Mesothelial cell of epicardium (in vitro differentiated cells): ENCODE data around the gene FRZB. TPM values are rescaled to one million over a fixed set of nuclear protein-coding genes. Genes with fewer than 3 reads are reported as not detected.
"Not testable (repeated sequence)": the region's sequence is repeated elsewhere in the genome, so short reads cannot be mapped to it uniquely, and the experiment has no call there.

Experiments used
- DNase-seq, 2 experiments: peaks; one replicate each; pipeline ENCODE4 v3.0.0; 2021; ENCODE audit warnings: low spot score in 2 of 2; ENCODE audit not compliant: unreplicated experiment in 2 of 2
- H3K27ac Mint-ChIP-seq: 2 replicates; pipeline ENCODE4 v1.8.0; 2021; ENCODE audit warnings: mixed read lengths
- H3K27me3 Mint-ChIP-seq: 2 replicates; pipeline ENCODE4 v1.8.0; 2021; ENCODE audit warnings: low read depth, mixed read lengths
- H3K36me3 Mint-ChIP-seq: 2 replicates; pipeline ENCODE4 v1.8.0; 2021; ENCODE audit warnings: mixed read lengths
- H3K4me1 Mint-ChIP-seq: 2 replicates; pipeline ENCODE4 v1.8.0; 2021; ENCODE audit warnings: mixed read lengths
- H3K4me3 Mint-ChIP-seq: 2 replicates; pipeline ENCODE4 v1.8.0; 2021; ENCODE audit warnings: mild to moderate bottlenecking, moderate library complexity, mixed read lengths
- H3K9me3 Mint-ChIP-seq: 2 replicates; pipeline ENCODE4 v1.8.0; 2021; ENCODE audit warnings: mixed read lengths
- total RNA-seq: library from RNA; stranded (reverse); gene quantifications from 3 replicates; pipeline ENCODE4 v1.2.1, GENCODE V29; 2021
- TF ChIP-seq, protein P1 (sequence below): fragments of 200-600 bp; sonication (generic); IDR thresholded peaks from one replicate; pipeline ENCODE4 v1.5.0; 2021; ENCODE audit warnings: antibody characterized with exemption; ENCODE audit not compliant: unreplicated experiment

FRZB gene
- total RNA-seq, 1 donor from 2014 or later, result 12.1 TPM

DNA sequence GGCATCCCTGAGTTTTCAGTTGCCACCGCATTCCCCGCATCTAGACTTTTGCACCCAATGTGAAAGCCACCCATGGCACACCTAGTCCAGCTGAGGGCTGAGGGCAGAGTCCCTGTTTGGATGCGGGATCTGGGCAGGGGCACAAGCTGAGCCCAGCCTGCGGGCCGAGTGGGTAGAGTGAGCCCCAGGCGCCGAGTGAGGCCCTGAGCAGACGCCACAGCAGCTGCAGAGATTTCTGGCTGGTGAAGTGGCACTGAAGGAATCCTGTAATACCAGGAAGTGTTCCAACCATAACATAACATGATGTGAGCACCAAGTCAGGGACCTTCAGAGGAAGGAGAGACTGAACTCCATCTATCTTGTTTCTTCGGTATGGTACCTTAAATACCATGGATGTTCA is 27.7 kb upstream of the FRZB start:
- Mint-ChIP-seq H3K27ac (no peak overlapping the region), H3K4me3 (no peak overlapping the region)

DNA sequence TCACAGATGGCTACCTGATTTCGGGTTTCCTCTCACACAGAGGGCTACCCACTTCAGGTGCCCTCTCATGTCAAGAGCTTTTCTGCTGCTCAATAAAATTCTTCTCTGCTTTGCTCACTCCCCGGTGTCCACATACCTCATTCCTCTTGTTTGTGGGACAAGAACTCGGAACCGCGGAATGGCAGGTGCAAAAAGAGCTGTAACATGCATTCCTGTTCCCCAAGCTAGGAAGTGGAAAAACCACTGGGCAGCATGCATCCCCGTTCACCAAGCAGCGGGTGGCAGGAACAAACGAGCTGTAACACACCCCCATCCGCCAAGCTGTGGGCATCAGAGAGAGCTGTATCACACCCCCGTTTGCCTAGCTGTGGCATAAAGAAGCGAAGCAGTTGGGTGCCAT is 27.2 kb upstream of the FRZB start:
- Mint-ChIP-seq H3K27me3 (no peaks in the 10 kb centered on the region), H3K27ac (no peak overlapping the region), H3K36me3 (peaks cover 2% of the 10 kb centered on the region), H3K4me1 (peaks cover 5% of the 10 kb centered on the region), H3K9me3 (peaks cover 16% of the 10 kb centered on the region), H3K4me3 (no peak overlapping the region)
- DNase-seq, result no peak
- TF ChIP-seq, protein P1, sequence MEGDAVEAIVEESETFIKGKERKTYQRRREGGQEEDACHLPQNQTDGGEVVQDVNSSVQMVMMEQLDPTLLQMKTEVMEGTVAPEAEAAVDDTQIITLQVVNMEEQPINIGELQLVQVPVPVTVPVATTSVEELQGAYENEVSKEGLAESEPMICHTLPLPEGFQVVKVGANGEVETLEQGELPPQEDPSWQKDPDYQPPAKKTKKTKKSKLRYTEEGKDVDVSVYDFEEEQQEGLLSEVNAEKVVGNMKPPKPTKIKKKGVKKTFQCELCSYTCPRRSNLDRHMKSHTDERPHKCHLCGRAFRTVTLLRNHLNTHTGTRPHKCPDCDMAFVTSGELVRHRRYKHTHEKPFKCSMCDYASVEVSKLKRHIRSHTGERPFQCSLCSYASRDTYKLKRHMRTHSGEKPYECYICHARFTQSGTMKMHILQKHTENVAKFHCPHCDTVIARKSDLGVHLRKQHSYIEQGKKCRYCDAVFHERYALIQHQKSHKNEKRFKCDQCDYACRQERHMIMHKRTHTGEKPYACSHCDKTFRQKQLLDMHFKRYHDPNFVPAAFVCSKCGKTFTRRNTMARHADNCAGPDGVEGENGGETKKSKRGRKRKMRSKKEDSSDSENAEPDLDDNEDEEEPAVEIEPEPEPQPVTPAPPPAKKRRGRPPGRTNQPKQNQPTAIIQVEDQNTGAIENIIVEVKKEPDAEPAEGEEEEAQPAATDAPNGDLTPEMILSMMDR, result no peak

More for the DNA sequence above, 27.7 kb upstream of the FRZB start:
- Mint-ChIP-seq H3K4me1 (peaks cover 5% of the 10 kb centered on the region), H3K27me3 (no peaks in the 10 kb centered on the region), H3K36me3 (peaks cover 2% of the 10 kb centered on the region), H3K9me3 (peaks cover 16% of the 10 kb centered on the region)
- TF ChIP-seq, protein P1, result no peak
- no peak for DNase-seq

DNA sequence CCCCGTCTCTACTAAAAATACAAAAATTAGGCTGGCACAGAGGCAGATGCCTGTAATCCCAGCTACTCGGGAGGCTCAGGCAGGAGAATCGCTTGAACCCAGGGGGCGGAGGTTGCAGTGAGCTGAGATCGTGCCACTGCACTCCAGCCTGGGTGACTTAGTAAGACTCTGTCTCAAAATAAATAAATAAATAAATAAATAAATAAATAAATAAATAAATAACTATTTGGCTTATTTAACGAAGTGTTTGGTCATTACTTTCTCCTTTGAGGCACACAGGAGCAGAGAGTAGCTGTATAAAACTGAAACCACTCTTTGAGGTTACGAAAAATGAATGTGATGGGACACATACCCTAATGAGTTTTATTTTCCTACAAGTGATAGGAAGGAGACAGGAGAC is 26.6 kb upstream of the FRZB start:
- H3K4me3 Mint-ChIP-seq, H3K27me3 Mint-ChIP-seq, H3K27ac Mint-ChIP-seq, H3K36me3 Mint-ChIP-seq, DNase-seq, H3K4me1 Mint-ChIP-seq: not testable (repeated sequence)
- peaks cover 16% of the 10 kb centered on the region for H3K9me3 Mint-ChIP-seq

DNA sequence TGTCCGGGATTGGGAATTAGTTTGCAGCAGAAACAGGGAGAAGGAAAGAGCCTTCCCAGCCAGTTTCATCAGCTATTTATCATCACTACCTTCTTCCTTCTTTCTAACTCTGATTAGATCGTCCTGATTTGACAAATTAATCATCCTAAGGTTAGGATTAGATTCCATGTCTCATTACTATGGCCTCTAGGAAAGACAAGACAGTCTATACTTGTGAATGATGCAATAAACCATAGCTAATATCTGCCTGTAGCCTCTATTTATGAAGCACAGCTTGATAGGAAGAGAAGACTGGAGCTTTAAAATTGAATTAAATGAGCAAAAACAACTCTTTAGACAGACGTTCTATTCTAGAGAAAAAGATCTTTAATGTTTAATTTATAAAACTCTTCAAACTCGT is 25.2 kb upstream of the FRZB start:
- no peak overlapping the region for H3K27ac Mint-ChIP-seq
- peaks cover 2% of the 10 kb centered on the region for H3K36me3 Mint-ChIP-seq
- peaks cover 9% of the 10 kb centered on the region for H3K9me3 Mint-ChIP-seq

DNA sequence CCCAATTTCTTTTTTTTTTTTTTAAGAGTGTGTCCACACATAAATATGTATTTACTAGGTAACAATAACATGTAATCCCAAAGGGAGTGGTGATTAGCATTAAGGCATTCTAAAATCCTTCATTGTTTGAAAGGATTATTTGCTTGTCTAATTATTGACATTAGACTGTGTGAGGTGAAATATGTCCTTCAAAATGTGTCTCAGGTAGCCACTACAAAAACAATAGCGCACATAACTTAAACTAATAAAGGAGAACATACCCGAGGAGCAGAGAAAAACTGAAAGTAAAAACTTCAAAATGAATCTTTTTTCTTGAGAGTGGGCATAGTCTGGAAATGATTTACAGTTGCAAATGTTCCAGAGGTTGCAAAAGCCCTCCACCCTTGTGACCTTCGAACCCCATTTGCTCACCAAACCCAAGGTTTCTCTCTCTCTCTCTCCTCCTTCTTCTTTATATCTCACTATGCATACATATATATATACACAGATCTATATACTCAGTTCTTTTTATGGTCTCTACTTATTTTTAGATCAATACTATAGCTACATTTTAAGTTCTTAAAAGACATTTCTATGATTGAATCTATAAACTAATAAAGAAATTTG is 24.4 kb upstream of the FRZB start:
- TF ChIP-seq, protein P1, result no peak
- H3K9me3 Mint-ChIP-seq, result peaks cover 5% of the 10 kb centered on the region
- DNase-seq, result no peak
- H3K27ac Mint-ChIP-seq, result no peak overlapping the region
- peaks cover 1% of the 10 kb centered on the region for H3K36me3 Mint-ChIP-seq
- no peak overlapping the region for H3K4me3 Mint-ChIP-seq
- H3K27me3 Mint-ChIP-seq, result no peaks in the 10 kb centered on the region
- H3K4me1 Mint-ChIP-seq, result peaks cover 4% of the 10 kb centered on the region

More for the DNA sequence above, 25.2 kb upstream of the FRZB start:
- H3K4me1 Mint-ChIP-seq, result peaks cover 5% of the 10 kb centered on the region
- H3K4me3 Mint-ChIP-seq, result no peak overlapping the region
- DNase-seq, result no peak
- no peaks in the 10 kb centered on the region for H3K27me3 Mint-ChIP-seq
- TF ChIP-seq, protein P1, result no peak

DNA sequence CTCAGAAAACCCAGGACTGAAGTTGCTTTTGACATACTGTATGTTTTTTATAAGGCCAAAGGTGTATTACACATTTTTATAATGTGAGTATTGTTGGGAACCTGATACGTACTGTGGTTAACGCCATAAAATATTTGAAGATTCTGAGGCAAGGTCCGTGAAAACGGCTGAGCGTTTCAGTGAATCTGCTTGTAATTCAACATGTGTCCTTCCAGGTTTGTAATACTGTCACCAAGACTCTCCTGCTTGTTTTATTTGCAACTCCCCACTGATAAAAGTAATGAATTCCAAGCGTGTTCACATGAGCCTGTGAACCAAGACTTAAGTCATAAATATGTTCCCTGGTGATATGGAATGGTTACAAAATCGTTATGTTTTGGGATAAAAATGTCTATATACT is 23.9 kb upstream of the FRZB start:
- no peak for DNase-seq
- H3K27ac Mint-ChIP-seq, result no peak overlapping the region
- no peaks in the 10 kb centered on the region for H3K36me3 Mint-ChIP-seq
- peaks cover 2% of the 10 kb centered on the region for H3K4me1 Mint-ChIP-seq
- H3K9me3 Mint-ChIP-seq, result peaks cover 4% of the 10 kb centered on the region
- H3K27me3 Mint-ChIP-seq, result no peaks in the 10 kb centered on the region
- no peak overlapping the region for H3K4me3 Mint-ChIP-seq
- TF ChIP-seq, protein P1, result no peak
